Suprapubic skin (tissue), 4 donors: Measurements from ENCODE around the gene SLC9A9. TPM values are rescaled to one million over a fixed set of nuclear protein-coding genes. Genes with fewer than 3 reads are reported as not detected.

Source experiments
- DNase-seq, 2 donors: peaks; one replicate each; pipeline ENCODE4 v3.0.0-alpha.2; 2019; ENCODE audit warnings: low spot score in 2 of 2
- H3K27ac ChIP-seq: fragments of 200-600 bp; sonication (generic); one replicate; pipeline ENCODE4 v1.5.1; 2019
- H3K27me3 ChIP-seq: fragments of 200-600 bp; sonication (generic); one replicate; pipeline ENCODE4 v1.5.1; 2019
- H3K36me3 ChIP-seq: fragments of 200-600 bp; sonication (generic); one replicate; pipeline ENCODE4 v1.5.1; 2019
- H3K4me1 ChIP-seq: fragments of 200-600 bp; sonication (generic); one replicate; pipeline ENCODE4 v1.5.1; 2019
- H3K4me3 ChIP-seq: fragments of 200-600 bp; sonication (generic); one replicate; pipeline ENCODE4 v1.5.1; 2019; ENCODE audit warnings: mild to moderate bottlenecking
- H3K9me3 ChIP-seq: fragments of 200-600 bp; sonication (generic); one replicate; pipeline ENCODE4 v1.5.1; 2019
- EP300 ChIP-seq: sonication (generic); formaldehyde crosslinking; IDR thresholded peaks from one replicate; pipeline ENCODE4 v1.6.1; 2017; ENCODE audit warnings: antibody characterized with exemption
- POLR2A ChIP-seq, 2 donors: fragments of 450-650 bp; IDR thresholded peaks; one replicate each; pipeline ENCODE4 v1.6.1; 2017; ENCODE audit warnings: antibody characterized with exemption in 2 of 2, mild to moderate bottlenecking in 2 of 2, moderate library complexity in 2 of 2
- POLR2AphosphoS5 ChIP-seq, 3 donors: sonication (generic); formaldehyde crosslinking; IDR thresholded peaks; one replicate each; pipeline ENCODE4 v1.6.1; 2017; ENCODE audit warnings: antibody characterized with exemption in 3 of 3
- WGBS: methylation state at CpG from one replicate; pipeline ENCODE4 v1.1.5; 2018; 5-methylcytosine and 5-hydroxymethylcytosine counted together
- total RNA-seq, 4 donors: library from RNA; depleted of rRNA; stranded (reverse); fragments of >200 nt; gene quantifications; one replicate each; pipeline ENCODE4 v1.1.0, GENCODE V29; 2016
- TF ChIP-seq, protein P1 (sequence below), 2 donors: fragments of 200-600 bp in 1 of 2; fragments of 450-650 bp in 1 of 2; sonication (generic) in 1 of 2; IDR thresholded peaks; one replicate each; pipeline ENCODE4 v1.5.1; 2016 to 2019; ENCODE audit warnings: antibody characterized with exemption in 2 of 2, mild to moderate bottlenecking in 1 of 2, moderate library complexity in 1 of 2

SLC9A9 gene
- total RNA-seq, 4 donors from 2014 or later, result 16.6 to 51.0 (median 30.0) TPM

GRCh38 chr3:143277531-143277930 lies 570.7 kb downstream of the SLC9A9 start:
- no peak for DNase-seq
- TF ChIP-seq POLR2AphosphoS5 (IDR thresholded peaks at IDR 0.05), result no peak
- no peak for TF ChIP-seq POLR2A (IDR thresholded peaks at IDR 0.05)
- TF ChIP-seq EP300, result no peak
- TF ChIP-seq, protein P1, sequence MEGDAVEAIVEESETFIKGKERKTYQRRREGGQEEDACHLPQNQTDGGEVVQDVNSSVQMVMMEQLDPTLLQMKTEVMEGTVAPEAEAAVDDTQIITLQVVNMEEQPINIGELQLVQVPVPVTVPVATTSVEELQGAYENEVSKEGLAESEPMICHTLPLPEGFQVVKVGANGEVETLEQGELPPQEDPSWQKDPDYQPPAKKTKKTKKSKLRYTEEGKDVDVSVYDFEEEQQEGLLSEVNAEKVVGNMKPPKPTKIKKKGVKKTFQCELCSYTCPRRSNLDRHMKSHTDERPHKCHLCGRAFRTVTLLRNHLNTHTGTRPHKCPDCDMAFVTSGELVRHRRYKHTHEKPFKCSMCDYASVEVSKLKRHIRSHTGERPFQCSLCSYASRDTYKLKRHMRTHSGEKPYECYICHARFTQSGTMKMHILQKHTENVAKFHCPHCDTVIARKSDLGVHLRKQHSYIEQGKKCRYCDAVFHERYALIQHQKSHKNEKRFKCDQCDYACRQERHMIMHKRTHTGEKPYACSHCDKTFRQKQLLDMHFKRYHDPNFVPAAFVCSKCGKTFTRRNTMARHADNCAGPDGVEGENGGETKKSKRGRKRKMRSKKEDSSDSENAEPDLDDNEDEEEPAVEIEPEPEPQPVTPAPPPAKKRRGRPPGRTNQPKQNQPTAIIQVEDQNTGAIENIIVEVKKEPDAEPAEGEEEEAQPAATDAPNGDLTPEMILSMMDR (IDR thresholded peaks at IDR 0.05), result no peak
- Histone ChIP-seq H3K27me3 (no peaks in the 10 kb centered on the region), H3K4me3 (no peak overlapping the region), H3K9me3 (no peaks in the 10 kb centered on the region), H3K4me1 (peaks cover 3% of the 10 kb centered on the region), H3K27ac (no peak overlapping the region), H3K36me3 (no peaks in the 10 kb centered on the region)
- 93% methylated on average over 2 of the region's 2 CpGs for WGBS

- Histone ChIP-seq H3K36me3 (no peaks in the 10 kb centered on the region), H3K9me3 (no peaks in the 10 kb centered on the region), H3K4me1 (peaks cover 3% of the 10 kb centered on the region), H3K27ac (no peak overlapping the region), H3K27me3 (no peaks in the 10 kb centered on the region), H3K4me3 (no peak overlapping the region)
- TF ChIP-seq POLR2AphosphoS5 (IDR thresholded peaks at IDR 0.05) (no peak), EP300 (no peak), POLR2A (IDR thresholded peaks at IDR 0.05) (no peak)
- TF ChIP-seq, protein P1 (IDR thresholded peaks at IDR 0.05), result no peak
- DNase-seq, result no peak
Observed at GRCh38 chr3:143276592-143276991, 571.7 kb downstream of the SLC9A9 start.

DNA sequence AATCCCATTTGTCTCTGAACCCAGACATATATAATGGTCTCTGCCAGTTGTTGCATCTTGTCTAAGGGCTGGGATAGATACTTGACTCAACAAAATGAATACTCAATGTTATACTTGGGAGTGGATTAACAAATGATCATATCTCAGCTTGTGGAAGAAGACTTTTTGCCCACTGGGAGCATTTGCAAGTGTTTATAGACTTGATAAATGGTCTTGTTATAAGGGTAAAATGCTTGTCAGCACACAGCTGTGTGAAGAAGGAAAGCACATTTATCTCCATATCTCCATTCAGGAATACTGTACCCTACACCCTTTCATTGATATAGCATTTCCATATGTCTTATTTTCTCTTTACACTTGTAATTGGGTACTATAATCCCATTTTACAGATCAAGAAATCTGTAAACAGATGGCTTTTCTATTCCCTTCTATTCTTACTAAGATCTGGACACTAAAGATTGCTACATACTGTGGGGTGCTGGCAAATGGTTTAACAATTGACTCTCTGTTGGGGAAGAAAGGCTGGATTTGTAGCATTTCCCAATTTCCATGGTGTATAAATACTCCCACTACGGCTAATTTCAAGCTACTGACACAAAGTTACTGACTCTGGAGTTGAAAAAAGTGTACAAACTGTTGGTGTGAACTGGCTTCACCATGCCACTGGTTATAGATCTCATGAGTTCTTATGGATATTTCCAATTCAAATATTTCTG lies 574.1 kb downstream of the SLC9A9 start:
- TF ChIP-seq POLR2A (IDR thresholded peaks at IDR 0.05), result no peak
- TF ChIP-seq, protein P1 (IDR thresholded peaks at IDR 0.05), result no peak
- TF ChIP-seq EP300, result no peak
- no peak for TF ChIP-seq POLR2AphosphoS5 (IDR thresholded peaks at IDR 0.05)
- Histone ChIP-seq H3K27ac (no peak overlapping the region), H3K4me1 (peaks cover 3% of the 10 kb centered on the region), H3K27me3 (no peaks in the 10 kb centered on the region), H3K9me3 (no peaks in the 10 kb centered on the region), H3K4me3 (no peak overlapping the region), H3K36me3 (no peaks in the 10 kb centered on the region)
- no peak for DNase-seq
- 75% methylated on average over 1 of the region's 1 CpG for WGBS

GRCh38 chr3:143271136-143271535 lies 577.1 kb downstream of the SLC9A9 start:
- Histone ChIP-seq H3K9me3 (no peaks in the 10 kb centered on the region), H3K4me3 (no peak overlapping the region), H3K4me1 (peaks cover 6% of the 10 kb centered on the region), H3K36me3 (no peaks in the 10 kb centered on the region), H3K27ac (no peak overlapping the region), H3K27me3 (no peaks in the 10 kb centered on the region)
- WGBS, result 98% methylated on average over 2 of the region's 2 CpGs
- no peak for TF ChIP-seq EP300
- TF ChIP-seq POLR2AphosphoS5 (IDR thresholded peaks at IDR 0.05), result no peak
- TF ChIP-seq, protein P1 (IDR thresholded peaks at IDR 0.05), result no peak
- no peak for TF ChIP-seq POLR2A (IDR thresholded peaks at IDR 0.05)
- no peak for DNase-seq

DNA sequence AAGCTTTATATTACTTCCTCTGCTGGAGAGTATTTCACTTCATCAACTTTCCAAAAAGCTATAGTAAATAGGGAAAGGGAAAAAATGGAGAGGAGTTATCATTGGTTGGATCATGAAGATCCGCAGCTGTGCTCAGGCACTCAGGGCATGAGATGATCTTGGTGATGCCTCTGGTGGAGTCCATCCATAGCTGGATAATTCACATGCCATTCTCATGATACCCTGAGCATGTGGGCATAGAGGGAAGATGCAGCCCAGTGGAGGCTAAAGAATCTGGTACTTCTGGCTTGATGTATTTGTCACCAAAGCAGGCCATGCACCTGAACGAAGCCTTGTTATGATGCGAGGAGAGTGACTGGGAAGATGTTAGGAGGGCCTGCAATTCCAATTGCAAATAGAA lies 578.5 kb downstream of the SLC9A9 start:
- whole genome bisulfite sequencing, result 90% methylated on average over 3 of the region's 3 CpGs
- H3K9me3 ChIP-seq, result no peaks in the 10 kb centered on the region
- H3K4me3 ChIP-seq, result no peak overlapping the region

More for the DNA sequence above, 578.5 kb downstream of the SLC9A9 start:
- DNase-seq, result no peak
- Histone ChIP-seq H3K4me1 (peaks cover 19% of the 10 kb centered on the region), H3K27ac (no peak overlapping the region), H3K36me3 (no peaks in the 10 kb centered on the region), H3K27me3 (no peaks in the 10 kb centered on the region)
- TF ChIP-seq, protein P1 (IDR thresholded peaks at IDR 0.05), result no peak
- TF ChIP-seq POLR2AphosphoS5 (IDR thresholded peaks at IDR 0.05) (no peak), POLR2A (IDR thresholded peaks at IDR 0.05) (no peak), EP300 (no peak)
